PFSK-1 (cell line): ENCODE results near the gene ADGRF1.

Source experiments
- FOXP2 ChIP-seq: optimal IDR thresholded peaks from 2 replicates; pipeline ENCODE3; 2011; ENCODE audit warnings: borderline replicate concordance, control low read depth, inconsistent platforms; ENCODE audit not compliant: insufficient read depth; ENCODE audit errors: extremely low read length, extremely low read depth
- POLR2AphosphoS5 ChIP-seq: IDR thresholded peaks from 2 replicates; pipeline ENCODE4 v1.6.1; 2012; ENCODE audit warnings: low read depth, mild to moderate bottlenecking, control low read depth, low read length, moderate library complexity
- SIN3A ChIP-seq: IDR thresholded peaks from 2 replicates; pipeline ENCODE4 v1.6.1; 2012; ENCODE audit warnings: mild to moderate bottlenecking, low read length, moderate library complexity, borderline replicate concordance; ENCODE audit not compliant: insufficient read depth
- TAF1 ChIP-seq: IDR thresholded peaks from 2 replicates; pipeline ENCODE4 v1.6.1; 2012; ENCODE audit warnings: low read length, control low read depth, borderline replicate concordance; ENCODE audit not compliant: insufficient read depth
- TF ChIP-seq, protein P1 (sequence below), 2 experiments: IDR thresholded peaks; 2 replicates each; pipeline versions ENCODE4 v1.6.1 to v1.8.0; 2011 to 2012; ENCODE audit warnings: low read depth in 2 of 2, low read length in 2 of 2, control low read depth in 1 of 2, inconsistent platforms in 1 of 2, mild to moderate bottlenecking in 1 of 2, moderate library complexity in 1 of 2; ENCODE audit not compliant: insufficient read depth in 1 of 2

ADGRF1 gene

GRCh38 chr6:47078991-47079390 is 36.9 kb upstream of the ADGRF1 start:
- TF ChIP-seq SIN3A (no peak), FOXP2 (no peak), TAF1 (no peak), POLR2AphosphoS5 (no peak)
- TF ChIP-seq, protein P1, sequence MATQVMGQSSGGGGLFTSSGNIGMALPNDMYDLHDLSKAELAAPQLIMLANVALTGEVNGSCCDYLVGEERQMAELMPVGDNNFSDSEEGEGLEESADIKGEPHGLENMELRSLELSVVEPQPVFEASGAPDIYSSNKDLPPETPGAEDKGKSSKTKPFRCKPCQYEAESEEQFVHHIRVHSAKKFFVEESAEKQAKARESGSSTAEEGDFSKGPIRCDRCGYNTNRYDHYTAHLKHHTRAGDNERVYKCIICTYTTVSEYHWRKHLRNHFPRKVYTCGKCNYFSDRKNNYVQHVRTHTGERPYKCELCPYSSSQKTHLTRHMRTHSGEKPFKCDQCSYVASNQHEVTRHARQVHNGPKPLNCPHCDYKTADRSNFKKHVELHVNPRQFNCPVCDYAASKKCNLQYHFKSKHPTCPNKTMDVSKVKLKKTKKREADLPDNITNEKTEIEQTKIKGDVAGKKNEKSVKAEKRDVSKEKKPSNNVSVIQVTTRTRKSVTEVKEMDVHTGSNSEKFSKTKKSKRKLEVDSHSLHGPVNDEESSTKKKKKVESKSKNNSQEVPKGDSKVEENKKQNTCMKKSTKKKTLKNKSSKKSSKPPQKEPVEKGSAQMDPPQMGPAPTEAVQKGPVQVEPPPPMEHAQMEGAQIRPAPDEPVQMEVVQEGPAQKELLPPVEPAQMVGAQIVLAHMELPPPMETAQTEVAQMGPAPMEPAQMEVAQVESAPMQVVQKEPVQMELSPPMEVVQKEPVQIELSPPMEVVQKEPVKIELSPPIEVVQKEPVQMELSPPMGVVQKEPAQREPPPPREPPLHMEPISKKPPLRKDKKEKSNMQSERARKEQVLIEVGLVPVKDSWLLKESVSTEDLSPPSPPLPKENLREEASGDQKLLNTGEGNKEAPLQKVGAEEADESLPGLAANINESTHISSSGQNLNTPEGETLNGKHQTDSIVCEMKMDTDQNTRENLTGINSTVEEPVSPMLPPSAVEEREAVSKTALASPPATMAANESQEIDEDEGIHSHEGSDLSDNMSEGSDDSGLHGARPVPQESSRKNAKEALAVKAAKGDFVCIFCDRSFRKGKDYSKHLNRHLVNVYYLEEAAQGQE (IDR thresholded peaks at IDR 0.05; ENCODE audit: insufficient read depth in 1 of 2, low read depth in 2 of 2, low read length in 2 of 2): no peak

DNA sequence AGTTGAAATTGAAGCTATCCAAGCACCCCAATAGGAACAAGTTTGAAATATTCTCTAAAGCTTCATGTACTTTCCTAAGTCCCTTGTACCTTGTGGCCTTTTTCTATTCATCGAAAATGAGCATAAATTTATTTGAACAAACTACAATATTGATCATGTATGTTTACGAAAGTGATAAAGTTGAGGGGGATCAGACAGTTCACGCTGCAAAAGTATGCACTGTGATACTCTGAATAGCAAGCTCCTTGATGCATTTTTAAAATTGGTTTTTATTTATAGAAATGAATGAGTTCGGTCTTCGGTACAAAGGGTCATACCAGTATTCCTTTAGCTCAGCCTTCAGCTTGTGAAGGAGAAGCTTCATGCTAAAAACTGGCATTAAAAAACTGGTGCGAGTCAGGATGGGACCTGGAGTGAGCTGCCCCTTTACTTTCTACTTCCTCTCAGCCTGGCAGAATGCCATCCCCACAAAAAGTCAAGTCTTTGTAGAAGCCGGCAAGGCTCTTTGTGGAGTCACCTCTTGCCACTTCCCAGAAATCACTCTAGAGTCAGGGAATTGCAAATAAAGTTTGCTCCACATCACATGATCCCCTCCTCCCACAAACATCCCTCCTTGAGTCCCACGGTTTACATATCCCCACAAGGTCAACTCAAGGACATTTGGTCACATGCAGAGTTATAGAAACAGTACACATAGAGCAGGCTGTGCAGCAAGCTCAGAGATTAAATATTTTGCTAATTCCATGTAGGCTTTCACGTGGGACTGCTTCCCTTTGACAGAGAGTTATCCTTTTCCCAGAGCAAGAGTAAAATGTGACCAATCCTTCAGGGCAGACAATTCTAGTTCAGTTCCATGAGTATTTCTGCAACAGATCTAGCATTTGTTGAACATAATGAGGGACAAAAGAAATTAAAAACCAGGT is 34.6 kb upstream of the ADGRF1 start:
- no peak for TF ChIP-seq SIN3A
- TF ChIP-seq POLR2AphosphoS5: no peak
- no peak for TF ChIP-seq FOXP2
- TF ChIP-seq TAF1: no peak
- TF ChIP-seq, protein P1 (IDR thresholded peaks at IDR 0.05; ENCODE audit: insufficient read depth in 1 of 2, low read depth in 2 of 2, low read length in 2 of 2): no peak

DNA sequence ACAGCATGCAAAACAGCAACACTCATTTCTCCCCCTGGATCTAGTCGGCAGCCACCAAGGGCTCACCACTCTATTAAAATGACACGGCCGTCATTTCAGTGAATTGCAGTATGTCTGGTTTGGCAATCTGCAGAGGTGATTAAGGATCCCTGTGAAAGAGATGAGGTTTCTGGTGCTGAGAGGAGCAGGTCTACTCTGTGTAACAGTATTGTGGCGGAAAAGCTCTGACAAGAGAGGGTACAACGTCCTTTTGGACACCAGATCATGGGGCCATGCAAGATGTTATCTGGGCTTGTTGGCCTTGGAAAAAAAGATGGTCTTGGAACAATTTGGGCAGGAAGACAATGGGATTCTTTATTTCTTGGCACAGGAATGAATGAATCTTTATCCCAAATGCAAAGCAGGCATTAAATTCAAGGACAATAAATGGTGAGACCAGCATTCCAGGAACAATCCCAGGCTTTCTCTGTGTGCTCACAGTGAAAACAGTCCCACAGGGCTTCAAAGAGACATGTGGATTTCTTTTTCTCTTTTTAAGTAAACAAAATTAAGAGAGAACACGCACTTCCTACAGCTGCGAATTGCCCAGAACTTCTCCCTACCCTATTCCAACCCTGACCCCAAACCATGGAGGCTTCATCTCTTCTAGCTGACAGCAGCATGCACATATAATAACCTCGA is 33.7 kb upstream of the ADGRF1 start:
- TF ChIP-seq FOXP2: no peak
- TF ChIP-seq, protein P1 (IDR thresholded peaks at IDR 0.05; ENCODE audit: insufficient read depth in 1 of 2, low read depth in 2 of 2, low read length in 2 of 2): no peak

GRCh38 chr6:47075168-47075567 is 33.0 kb upstream of the ADGRF1 start:
- no peak for TF ChIP-seq TAF1
- TF ChIP-seq, protein P1 (IDR thresholded peaks at IDR 0.05; ENCODE audit: insufficient read depth in 1 of 2, low read depth in 2 of 2, low read length in 2 of 2): no peak
- TF ChIP-seq POLR2AphosphoS5: no peak
